ENCODE results near the gene SMYD3.
"Not testable (repeated sequence)": the region's sequence is repeated elsewhere in the genome, so short reads cannot be mapped to it uniquely, and the experiment has no call there.

The SMYD3 gene

DNA sequence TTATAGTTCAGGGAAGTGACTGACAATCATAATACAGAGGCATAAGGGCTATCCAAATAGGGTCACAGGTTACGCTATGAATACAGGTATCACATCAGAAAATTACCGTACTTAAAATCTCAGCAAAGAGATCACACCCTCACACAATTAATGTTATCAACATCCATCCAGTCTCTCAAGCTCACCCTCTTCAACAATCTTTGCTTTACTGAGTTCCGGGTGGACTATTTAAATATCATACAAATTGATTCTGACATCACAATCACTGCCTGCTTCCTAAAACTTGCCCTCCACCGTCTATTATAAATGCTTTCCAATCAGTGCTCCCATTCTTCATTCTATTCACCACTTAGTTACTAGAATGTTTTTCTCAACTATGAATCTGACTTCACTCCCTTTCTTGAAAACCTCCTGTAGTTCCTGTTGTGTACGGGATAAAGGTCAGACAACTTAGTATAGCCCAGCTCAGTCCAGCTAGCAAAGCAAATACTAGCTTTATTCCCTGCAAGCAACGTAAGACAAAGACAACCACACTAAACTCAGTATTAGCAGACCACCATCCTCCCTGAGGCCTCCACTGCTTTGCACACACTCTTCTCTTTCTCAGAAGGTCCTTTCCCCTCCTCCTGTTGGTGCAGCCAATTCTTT lies 398.7 kb downstream of the SMYD3 start:
- no peak for DNase-seq (ENCODE audit: low spot score)

DNA sequence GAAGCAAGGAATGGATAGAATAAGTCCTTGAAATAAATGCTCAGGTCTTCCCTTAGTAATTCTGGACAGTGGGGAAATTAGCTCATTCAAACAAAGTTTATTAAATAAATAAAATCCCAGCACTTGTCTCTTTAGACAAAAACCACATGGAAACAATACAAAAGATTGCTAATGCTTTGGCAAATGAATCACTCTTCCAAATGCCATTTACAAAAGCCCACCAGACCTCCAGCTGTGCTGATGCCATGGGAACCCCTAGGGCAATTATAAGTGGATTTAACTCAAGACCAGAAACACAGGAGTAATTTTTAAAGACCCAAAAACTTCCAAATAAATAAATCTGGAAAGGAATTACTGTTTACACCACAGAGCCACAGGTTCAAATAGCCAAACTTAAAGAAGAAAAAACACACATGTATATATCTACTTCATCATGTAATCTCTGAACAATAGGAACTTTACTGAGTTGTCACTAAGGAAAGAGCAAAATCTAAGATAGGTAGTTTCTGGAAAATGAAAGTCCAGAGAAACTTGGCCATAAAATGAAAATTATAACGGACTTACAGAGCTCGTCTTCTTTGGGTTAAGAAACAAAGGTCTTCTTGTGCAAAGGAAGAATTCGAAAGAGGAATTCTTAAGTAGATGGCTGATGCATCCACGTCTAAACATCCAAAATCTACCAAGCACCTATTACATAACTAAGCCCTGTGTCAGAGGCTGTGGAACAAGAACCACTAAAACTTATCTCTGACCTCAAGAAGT lies 399.4 kb downstream of the SMYD3 start:
- DNase-seq (ENCODE audit: low spot score): no peak

DNA sequence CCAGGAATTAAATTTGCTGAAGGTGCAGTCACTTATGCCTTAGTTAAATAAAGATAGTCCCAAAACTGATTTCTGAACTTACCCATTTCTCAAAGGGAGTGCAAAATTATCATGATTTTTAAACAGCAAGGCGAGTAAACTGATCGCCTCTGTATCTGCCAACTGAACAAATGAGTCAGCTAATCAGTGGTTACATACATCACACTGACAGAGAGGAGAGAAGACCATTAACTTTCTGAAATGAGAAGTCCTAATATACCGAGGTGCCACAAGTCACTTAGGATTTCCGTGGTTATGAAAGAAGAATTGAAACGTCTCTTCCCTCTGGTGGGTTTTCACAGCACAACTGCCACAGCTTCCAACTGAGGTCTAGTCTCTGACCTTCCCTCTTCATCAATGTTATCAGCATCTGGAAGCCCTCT lies 400.7 kb downstream of the SMYD3 start:
- no peak for DNase-seq (ENCODE audit: low spot score)

DNA sequence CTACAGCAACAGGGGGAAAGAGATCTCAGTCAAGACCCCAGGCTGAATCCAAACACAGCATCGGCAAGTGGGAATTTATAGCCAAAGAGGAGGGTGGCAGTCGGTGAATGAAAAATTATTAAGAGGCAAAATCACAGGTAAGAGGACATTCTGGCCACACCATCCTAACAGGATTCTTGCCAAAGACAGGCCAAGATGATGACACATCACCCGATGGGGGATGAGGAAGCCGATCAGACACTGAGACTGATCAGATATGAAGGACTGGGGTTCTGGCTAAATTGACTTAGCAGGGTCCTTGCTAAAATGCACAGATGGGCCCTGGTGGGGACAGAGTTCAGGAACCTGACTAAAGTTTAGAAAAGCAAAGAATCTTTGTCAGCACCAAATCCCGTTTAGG lies 402.2 kb downstream of the SMYD3 start:
- no peak for DNase-seq (ENCODE audit: low spot score)

DNA sequence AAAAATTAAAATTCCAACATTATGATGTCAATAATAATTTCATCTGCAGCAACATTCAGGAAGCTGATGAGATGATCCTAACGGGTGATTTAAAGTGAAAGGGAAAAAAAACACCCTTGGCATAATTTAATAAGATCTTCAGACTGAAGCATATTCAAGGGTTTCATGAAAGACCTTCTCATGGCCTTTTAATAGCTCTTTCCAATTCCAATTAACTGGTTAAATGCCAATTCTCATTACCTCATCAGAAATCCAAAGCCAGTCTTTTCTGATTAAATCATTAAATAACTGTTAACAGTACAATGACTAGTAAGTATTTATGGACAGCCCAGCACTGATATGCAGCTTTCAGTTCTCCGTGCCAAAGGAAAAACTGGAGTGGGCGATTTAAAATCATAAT lies 407.5 kb downstream of the SMYD3 start:
- no peak for DNase-seq (ENCODE audit: low spot score)

DNA sequence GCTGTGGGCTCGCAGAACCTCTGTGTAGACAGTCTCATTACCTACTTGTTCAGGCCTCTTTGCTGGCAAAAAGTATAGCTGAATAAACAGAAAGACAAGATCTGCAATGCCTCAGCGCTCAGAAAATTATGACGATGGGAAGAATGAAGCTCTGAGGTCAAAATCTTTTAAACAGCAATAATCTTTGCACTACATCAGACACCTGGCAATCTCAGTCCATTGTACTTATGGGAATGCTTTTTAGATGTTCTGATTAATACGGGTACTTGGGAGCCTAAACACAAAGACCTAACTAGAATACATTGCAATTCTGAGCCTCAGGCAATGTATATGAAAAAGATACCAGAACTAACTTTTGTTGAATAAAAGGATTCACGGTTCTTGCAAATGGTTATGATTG lies 410.7 kb downstream of the SMYD3 start:
- DNase-seq (ENCODE audit: low spot score): no peak

DNA sequence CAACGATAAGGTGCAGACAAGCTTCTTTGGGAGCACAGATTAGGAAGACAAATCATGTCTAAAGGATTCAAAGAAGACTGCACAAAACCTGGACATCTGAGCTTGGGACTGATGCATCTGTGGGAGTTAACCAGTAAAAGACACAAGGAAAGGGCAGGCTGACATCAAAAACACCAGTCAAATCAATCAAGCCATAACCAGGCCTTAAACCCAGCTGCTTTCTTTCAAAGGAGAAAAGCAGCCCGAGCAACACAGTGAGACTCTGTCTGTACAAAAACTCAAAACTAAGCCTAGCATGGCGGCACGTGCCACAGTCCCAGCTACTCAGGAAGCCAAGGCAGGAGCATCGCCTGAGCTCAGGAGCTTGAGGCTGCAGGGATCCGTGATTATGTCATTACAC lies 411.6 kb downstream of the SMYD3 start:
- no peak for DNase-seq (ENCODE audit: low spot score)

DNA sequence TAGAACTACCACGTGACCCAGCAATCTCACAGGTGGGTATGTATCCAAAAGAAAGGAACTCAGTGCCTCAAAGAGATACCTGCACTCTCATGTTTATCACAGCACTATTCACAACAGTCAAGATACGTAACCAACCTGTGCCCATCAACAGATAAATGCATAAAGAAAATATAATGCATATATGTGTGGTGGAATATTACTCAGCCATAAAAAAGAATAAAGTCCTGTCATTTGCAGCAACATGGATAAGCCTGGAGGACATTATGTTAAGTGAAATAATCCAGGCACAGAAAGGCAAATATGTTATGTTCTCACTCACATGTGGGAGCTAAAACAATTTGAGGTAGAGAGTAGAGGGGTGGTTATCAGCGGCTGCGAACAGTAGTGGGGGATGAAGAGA lies 413.8 kb downstream of the SMYD3 start:
- DNase-seq (ENCODE audit: low spot score): no peak

DNA sequence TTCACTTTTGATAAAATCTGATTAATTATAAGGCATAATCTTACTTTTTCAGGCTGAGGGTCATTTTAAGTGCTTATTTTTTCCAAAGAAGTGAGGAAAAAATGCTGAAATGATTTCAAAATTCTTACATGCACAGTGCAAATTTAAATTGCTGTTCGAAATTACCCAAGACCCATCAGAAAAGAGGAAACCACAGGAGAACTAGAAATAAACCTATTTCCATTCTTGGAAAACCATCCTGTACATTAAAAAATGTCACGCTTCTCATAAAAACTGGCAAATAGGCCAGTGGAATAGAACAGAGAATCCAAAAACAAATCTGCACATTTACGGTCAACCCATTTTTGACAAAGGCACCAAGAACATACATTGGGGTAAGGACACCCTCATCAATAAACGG lies 414.9 kb downstream of the SMYD3 start:
- DNase-seq (ENCODE audit: low spot score): no peak

DNA sequence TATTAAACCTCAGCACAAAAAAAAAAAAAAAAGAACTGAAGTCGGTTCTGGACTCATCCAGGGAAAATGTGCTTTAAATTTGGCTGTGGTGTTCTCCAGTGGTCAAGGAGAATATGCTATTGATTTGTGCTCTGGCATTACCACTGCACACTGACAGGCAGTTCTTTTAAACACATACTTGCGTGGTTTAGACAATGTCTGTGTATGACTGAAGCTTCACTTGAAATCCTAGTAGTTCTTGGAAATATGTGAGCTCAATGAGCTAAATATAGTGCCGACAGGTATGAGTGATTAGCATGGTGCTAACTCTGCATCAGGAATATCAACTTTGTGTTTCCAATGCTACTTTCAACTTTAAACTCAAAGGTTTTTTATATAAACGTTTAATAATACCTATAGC lies 415.6 kb downstream of the SMYD3 start:
- DNase-seq (ENCODE audit: low spot score): no peak

DNA sequence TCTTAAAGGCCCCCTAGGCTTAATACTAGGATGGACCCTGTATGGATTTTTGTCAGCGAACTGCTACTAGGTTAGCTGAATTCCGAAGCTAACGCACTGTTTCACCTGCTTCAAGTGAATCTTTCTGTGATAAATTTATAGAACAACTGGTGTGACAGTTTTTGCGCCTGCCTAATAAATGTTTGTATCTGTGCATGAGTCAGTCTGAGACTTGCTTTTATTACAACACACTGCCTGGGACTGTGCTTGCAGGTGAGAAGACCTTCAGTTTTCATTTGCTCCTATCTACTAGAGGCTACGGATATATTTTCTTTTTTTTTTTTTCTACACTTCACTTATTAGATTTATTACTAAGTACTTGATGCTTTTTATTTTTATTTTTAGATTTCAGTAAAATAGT lies 420.9 kb downstream of the SMYD3 start:
- no peak for DNase-seq (ENCODE audit: low spot score)

DNA sequence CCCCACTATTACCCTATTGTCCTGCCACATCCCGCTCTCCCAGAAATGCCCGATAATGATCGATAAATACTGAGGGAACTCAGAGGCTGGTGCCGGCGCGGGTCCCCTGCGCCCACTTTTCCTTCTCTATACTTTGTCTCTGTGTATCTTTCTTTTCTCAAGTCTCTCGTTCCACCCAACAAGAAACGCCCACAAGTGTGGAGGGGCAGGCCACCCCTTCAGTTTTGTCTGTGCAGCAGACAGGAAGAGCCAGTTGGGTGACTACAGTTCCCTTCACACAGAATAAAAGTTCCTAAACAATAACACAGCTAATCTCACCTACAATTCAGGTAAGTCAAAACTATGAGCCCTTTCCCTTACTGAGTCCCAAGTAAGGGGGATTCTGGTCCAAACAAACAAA lies 423.7 kb downstream of the SMYD3 start:
- no peak for DNase-seq (ENCODE audit: low spot score)

DNA sequence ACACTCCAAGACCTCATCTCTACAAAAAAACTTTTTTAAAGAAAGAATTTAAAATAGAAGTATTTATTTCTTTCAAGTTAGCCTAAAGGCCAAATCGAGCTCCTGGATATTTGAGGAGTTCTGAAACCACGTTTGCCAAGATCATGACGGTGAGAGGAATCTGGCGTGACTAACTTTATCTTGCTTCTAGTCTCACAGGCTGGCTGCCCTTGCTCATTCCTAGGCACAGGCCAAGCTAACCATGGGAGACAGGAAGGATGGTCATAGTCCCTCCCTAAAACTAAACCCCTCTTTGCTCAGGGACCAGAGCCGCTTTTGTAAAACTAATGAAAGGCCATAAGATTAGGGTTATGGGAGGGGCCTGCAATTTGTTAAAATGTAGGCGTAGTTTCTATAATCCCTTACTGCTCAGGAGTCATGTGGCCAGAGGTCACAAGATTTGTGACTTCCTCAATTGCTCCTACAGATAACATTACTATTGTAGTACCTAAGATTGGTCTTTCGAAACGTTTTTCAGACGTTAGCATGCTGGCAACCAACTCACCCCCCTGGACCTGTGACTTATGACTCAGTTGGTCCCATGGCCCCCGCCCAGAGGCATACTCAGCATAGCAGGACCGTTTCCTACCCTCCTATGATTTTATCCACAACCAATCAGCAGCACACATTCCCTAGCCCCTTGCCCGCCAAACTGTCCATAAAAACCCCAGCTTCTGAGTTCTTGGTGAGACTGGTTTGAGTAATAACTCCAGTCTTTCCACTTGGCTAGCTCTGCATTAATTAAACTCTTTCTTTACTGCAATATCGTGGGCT lies 425.0 kb downstream of the SMYD3 start:
- DNase-seq (ENCODE audit: low spot score): no peak

DNA sequence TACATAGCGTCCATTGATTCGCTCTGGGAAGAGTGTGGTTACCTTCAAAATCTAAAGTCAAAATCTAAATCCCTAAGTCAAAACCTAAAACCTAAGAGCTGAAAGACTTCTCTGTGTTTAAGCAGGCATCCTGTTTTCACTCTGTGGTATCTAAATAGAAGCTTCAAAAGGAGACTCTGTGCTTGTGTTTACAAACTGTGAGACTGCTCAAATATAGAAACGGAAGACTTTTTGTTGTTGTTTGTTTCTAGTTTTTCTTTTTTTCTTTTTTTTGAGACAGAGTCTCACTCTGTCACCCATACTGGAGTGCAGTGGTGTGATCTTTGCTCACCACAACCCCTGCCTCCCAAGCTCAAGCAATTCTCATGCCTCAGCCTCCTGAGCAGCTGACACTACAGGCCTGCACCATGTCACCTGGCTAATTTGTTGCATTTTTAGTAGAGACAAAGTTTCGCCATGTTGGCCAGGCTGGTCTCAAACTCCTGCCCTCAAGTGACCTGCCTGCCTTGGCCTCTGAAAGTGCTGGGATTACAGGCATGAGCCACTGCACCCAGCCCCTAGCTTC lies 425.9 kb downstream of the SMYD3 start:
- no peak for DNase-seq (ENCODE audit: low spot score)

DNA sequence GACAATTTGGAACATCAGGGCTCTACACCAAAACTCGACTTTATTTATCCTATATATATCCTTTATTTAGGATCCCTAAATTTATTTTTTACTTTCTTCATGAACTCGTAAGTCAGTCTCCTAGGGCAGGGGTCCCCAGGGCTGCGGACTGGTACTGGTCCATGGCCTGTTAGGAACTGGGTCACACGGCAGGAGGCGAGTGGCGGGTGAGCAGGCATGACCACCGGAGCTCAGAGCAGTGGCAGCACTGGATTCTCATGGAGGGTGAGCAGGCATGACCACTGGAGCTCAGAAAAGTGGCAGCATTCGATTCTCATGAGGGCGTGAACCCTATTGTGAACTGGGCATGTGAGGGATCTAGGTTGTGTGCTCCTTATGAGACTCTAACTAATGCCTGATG lies 427.0 kb downstream of the SMYD3 start:
- no peak for DNase-seq (ENCODE audit: low spot score)

DNA sequence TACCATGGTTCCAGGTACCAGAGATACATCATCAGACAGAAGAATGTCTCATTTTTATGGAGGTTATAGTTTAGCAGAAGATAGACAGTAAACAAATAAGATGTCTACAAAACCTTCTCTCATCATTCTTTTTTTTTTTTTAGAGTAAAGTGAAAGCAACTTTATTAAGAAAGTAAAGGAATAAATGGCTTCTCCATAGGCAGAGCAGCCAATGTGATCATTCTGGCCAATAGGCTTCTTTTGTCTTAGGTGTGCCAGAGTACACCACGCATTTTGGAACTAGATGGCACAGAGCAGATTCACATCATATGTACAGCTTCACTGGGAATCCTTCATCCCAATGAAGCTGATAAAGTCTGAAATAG lies 428.2 kb downstream of the SMYD3 start:
- no peak for DNase-seq (ENCODE audit: low spot score)

DNA sequence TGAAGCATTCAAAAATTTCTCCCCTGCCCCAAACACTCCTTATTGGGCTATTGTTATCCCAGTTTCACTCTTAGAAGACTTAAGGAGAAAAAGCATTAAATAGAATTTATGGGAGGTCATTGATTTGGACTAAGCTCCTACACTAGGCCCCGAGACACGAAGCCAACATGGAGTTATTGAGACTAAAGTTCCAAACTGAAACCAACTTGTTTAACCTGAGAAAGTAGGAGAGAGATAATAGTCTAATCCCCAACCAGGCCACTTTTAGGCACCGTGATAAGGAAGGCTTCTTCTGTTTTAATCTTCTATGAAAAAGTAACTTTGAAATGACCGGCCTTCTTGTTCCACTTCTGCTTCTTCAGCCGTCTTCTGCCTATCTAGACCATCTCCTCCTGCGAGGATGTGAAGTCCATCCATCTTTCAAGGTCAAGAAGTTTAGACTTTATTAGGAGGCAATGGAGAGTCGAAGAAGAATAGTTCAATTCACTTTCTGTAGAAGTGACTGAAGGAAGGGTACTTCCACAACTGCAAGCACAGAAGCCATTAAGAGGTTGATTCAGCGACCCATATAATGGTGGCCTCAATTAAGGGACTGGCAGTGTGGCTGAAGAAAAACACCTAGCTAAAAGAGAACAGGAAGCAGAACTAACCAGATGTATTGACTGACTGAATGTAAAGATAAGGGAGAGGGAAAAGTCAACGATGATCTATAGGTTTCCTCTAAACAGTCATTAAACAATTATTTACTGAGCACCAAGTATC lies 428.8 kb downstream of the SMYD3 start:
- DNase-seq (ENCODE audit: low spot score): no peak

DNA sequence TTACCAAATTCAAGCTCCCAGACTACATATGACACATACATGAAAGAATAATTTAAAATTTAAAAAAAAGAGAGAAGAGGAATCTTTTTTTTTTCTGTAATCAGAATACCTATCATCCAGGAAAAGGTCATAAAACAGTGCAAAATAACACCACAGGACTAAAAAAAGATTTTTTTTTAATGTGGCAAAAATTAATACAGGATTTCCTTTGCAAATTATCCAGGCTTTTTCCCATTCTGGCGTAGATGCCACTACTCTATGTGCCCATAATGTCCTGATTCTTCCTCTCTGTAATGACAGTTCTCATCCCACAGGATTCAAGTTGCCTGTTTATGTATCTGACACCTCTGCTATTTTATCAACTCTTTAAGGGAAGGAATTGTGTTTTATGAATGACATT lies 429.6 kb downstream of the SMYD3 start:
- no peak for DNase-seq (ENCODE audit: low spot score)

DNA sequence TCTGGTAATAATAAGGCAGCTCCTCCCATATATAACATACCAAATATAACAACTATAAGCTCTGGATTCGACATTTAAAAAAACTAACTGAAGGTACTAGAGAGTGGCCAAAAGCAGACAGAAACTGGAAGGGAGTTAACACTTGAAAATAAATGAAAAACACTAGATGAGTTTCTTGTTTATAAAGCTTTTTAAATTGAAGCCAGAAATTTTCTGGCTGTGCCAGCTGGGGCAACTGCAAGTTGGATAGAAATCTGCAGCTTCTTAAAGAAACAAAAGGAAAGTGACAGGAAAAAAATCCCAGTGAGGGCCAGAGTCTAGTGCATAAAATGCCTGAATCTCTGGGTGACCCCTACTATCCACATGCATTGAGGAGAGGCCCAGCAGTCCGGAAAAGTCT lies 432.7 kb downstream of the SMYD3 start:
- DNase-seq (ENCODE audit: low spot score): no peak

DNA sequence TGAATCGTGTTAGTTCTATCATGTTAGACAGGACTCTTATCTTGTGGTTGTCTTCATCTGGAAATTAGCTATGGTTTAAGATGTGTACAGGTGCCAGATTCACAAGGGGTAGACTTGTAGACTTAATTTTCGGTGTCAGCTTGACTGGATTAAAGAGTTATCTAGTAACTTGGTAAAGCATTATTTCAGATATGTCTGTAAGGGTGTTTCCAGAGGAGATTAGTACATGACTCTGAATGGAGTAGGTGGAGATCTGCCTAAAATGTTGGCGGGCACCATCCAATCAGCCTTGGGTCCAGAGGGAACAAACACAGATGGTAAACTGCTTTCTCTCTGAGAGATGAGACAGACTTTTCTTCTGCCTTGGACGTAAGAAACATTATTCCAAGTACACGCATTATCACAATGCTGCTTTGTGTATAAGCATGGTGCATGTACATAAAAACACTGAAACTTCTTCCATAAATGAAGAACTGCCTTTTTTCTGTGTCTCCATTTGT lies 434.6 kb downstream of the SMYD3 start:
- no peak for DNase-seq (ENCODE audit: low spot score)

DNA sequence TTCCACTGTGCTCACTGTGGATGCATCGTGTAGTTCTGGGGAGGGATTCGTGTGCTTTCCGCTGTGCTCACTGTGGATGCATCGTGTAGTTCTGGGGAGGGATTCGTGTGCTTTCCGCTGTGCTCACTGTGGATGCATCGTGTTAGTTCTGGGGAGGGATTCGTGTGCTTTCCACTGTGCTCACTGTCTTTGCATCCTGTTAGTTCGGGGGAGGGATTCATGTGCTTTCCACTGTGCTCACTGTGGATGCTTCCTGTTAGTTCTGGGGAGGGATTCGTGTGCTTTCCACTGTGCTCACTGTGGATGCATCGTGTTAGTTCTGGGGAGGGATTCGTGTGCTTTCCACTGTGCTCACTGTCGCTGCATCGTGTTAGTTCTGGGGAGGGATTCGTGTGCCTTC lies 435.1 kb downstream of the SMYD3 start:
- DNase-seq (ENCODE audit: low spot score): not testable (repeated sequence)

DNA sequence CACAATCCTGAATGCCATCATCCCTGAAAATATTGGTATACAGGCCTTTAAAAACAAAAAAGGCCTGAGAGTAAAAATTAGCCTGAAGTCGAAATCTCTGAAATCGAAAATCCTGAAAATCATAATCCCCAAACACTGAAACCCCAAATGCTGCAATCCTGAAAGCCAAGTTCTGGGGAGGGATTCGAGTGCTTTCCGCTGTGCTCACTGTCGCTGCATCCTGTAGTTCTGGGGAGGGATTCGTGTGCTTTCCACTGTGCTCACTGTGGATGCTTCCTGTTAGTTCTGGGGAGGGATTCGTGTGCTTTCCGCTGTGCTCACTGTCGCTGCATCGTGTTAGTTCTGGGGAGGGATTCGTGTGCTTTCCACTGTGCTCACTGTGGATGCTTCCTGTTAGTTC lies 435.5 kb downstream of the SMYD3 start:
- not testable (repeated sequence) for DNase-seq (ENCODE audit: low spot score)
